NCI-H2029 (cell line): ENCODE measurements around the gene ZC2HC1C.
"Not testable (repeated sequence)": the region's sequence is repeated elsewhere in the genome, so short reads cannot be mapped to it uniquely, and the experiment has no call there.

Source experiments
- DNase-seq: peaks from one replicate; lab custom pipeline; 2025; lab: John Stamatoyannopoulos, UW

Gene ZC2HC1C

GRCh38 chr14:75094896-75095295, 25.5 kb downstream of the ZC2HC1C start:
- no peak for DNase-seq

GRCh38 chr14:75095690-75096089, 26.2 kb downstream of the ZC2HC1C start:
- no peak for DNase-seq

GRCh38 chr14:75096959-75097358, 27.5 kb downstream of the ZC2HC1C start:
- DNase-seq = no peak

GRCh38 chr14:75098212-75098611, 28.8 kb downstream of the ZC2HC1C start:
- no peak for DNase-seq

- no peak for DNase-seq
These were observed 29.2 kb downstream of the ZC2HC1C start for GRCh38 chr14:75098682-75099081.

- DNase-seq = no peak
These were observed 32.0 kb downstream of the ZC2HC1C start for GRCh38 chr14:75101491-75101890.

- no peak for DNase-seq
These were observed 37.7 kb downstream of the ZC2HC1C start for GRCh38 chr14:75107186-75107585.

GRCh38 chr14:75109877-75110276, 40.4 kb downstream of the ZC2HC1C start:
- DNase-seq = no peak

GRCh38 chr14:75113932-75114539, 44.6 kb downstream of the ZC2HC1C start:
- no peak for DNase-seq

GRCh38 chr14:75119056-75119455, 49.6 kb downstream of the ZC2HC1C start:
- no peak for DNase-seq

- DNase-seq = no peak
These were observed 51.3 kb downstream of the ZC2HC1C start for GRCh38 chr14:75120541-75121291.

GRCh38 chr14:75121552-75121951, 52.1 kb downstream of the ZC2HC1C start:
- no peak for DNase-seq

GRCh38 chr14:75123991-75124390, 54.5 kb downstream of the ZC2HC1C start:
- no peak for DNase-seq

- no peak for DNase-seq
These were observed 56.2 kb downstream of the ZC2HC1C start for GRCh38 chr14:75125617-75126016.

- DNase-seq = no peak
These were observed 56.7 kb downstream of the ZC2HC1C start for GRCh38 chr14:75126121-75126544.

- DNase-seq = peak; percentile 51
These were observed 57.4 kb downstream of the ZC2HC1C start, which contains the start of gene NEK9 for GRCh38 chr14:75126679-75127473. Gene NEK9 (minus strand): TSS chr14:75127048. CDS start chr14:75126921, 127 bp downstream.

- not testable (repeated sequence) for DNase-seq
These were observed 58.0 kb downstream of the ZC2HC1C start for GRCh38 chr14:75127474-75127820.

GRCh38 chr14:75127903-75128595, 58.6 kb downstream of the ZC2HC1C start:
- DNase-seq = no peak

GRCh38 chr14:75128596-75128990, 59.2 kb downstream of the ZC2HC1C start:
- no peak for DNase-seq
